CD14-positive monocyte (primary cell): ENCODE results near the gene SCGB1C1. TPM values are rescaled to one million over a fixed set of nuclear protein-coding genes. Genes with fewer than 3 reads are reported as not detected.
"Not testable (repeated sequence)": the region's sequence is repeated elsewhere in the genome, so short reads cannot be mapped to it uniquely, and the experiment has no call there.

Experiments used
- DNase-seq, 3 donors: peaks; one replicate each; pipeline ENCODE4 v3.0.0-alpha.2; 2011 to 2022
- H2AFZ ChIP-seq: 2 replicates; pipeline ENCODE4 v1.6.0; 2012; ENCODE audit warnings: mild to moderate bottlenecking, low read depth, low read length, inconsistent platforms; ENCODE audit not compliant: insufficient read depth, poor library complexity, severe bottlenecking
- H3K27ac ChIP-seq, 2 donors: 1 replicate in 1 of 2; 2 replicates in 1 of 2; pipeline ENCODE4 v1.5.1; 2012 to 2013; ENCODE audit warnings: low read length in 2 of 2, control low read depth in 1 of 2, inconsistent platforms in 1 of 2, low read depth in 1 of 2, mild to moderate bottlenecking in 1 of 2
- H3K27me3 ChIP-seq, 2 donors: one replicate each; pipeline versions ENCODE4 v1.6.0 to v1.6.1; 2011 to 2013; ENCODE audit warnings: low read length in 2 of 2; ENCODE audit not compliant: control insufficient read depth in 2 of 2, insufficient read depth in 2 of 2
- H3K36me3 ChIP-seq, 2 donors: replicated peaks in 1 of 2; 1 replicate in 1 of 2; 2 replicates in 1 of 2; pipeline versions ENCODE4 v1.5.1 to v1.6.1; 2012 to 2013; ENCODE audit warnings: low read length in 2 of 2, control low read depth in 1 of 2, inconsistent platforms in 1 of 2, mild to moderate bottlenecking in 1 of 2; ENCODE audit not compliant: insufficient read depth in 2 of 2, control insufficient read depth in 1 of 2
- H3K4me1 ChIP-seq, 2 donors: 1 replicate in 1 of 2; 2 replicates in 1 of 2; pipeline versions ENCODE4 v1.5.1 to v1.6.1; 2012 to 2013; ENCODE audit warnings: low read length in 2 of 2, control low read depth in 1 of 2, inconsistent platforms in 1 of 2, mild to moderate bottlenecking in 1 of 2, moderate library complexity in 1 of 2; ENCODE audit not compliant: insufficient read depth in 2 of 2, control insufficient read depth in 1 of 2
- H3K4me2 ChIP-seq: replicated peaks from 2 replicates; pipeline ENCODE3; 2012; ENCODE audit warnings: low read length, moderate library complexity, mild to moderate bottlenecking; ENCODE audit not compliant: poor library complexity, severe bottlenecking; ENCODE audit errors: extremely low read depth
- H3K4me3 ChIP-seq, 3 experiments: fragments of 200-600 bp in 1 of 3; sonication (generic) in 1 of 3; replicated peaks in 1 of 3; 1 replicate in 2 of 3; 2 replicates in 1 of 3; pipeline ENCODE4 v1.5.1; 2011 to 2013; ENCODE audit warnings: low read length in 3 of 3, mild to moderate bottlenecking in 3 of 3, control low read depth in 2 of 3, low read depth in 2 of 3, inconsistent platforms in 1 of 3, moderate library complexity in 1 of 3
- H3K79me2 ChIP-seq: 2 replicates; pipeline ENCODE4 v1.6.0; 2012; ENCODE audit warnings: mild to moderate bottlenecking, control low read depth, inconsistent platforms, low read length, moderate library complexity; ENCODE audit not compliant: insufficient read depth
- H3K9ac ChIP-seq: 2 replicates; pipeline ENCODE4 v1.6.0; 2017; ENCODE audit warnings: low read length, mild to moderate bottlenecking; ENCODE audit not compliant: insufficient read depth, poor library complexity, severe bottlenecking
- H3K9me3 ChIP-seq, 2 donors: replicated peaks in 1 of 2; 1 replicate in 1 of 2; 2 replicates in 1 of 2; pipeline versions ENCODE4 v1.5.1 to v1.6.1; 2012 to 2013; ENCODE audit warnings: low read length in 2 of 2, control low read depth in 1 of 2; ENCODE audit not compliant: control insufficient read depth in 1 of 2, insufficient read depth in 1 of 2
- H4K20me1 ChIP-seq: 2 replicates; pipeline ENCODE4 v1.6.0; 2012; ENCODE audit warnings: mild to moderate bottlenecking, low read length, control low read depth, moderate library complexity; ENCODE audit not compliant: insufficient read depth
- H3K27ac Mint-ChIP-seq, 7 donors: one replicate each; pipeline ENCODE4 v1.8.0; 2020; ENCODE audit warnings: mild to moderate bottlenecking in 7 of 7, mixed read lengths in 7 of 7, moderate library complexity in 6 of 7, inconsistent platforms in 2 of 7
- H3K27me3 Mint-ChIP-seq, 3 donors: one replicate each; pipeline ENCODE4 v1.8.0; 2021 to 2022; ENCODE audit warnings: low read depth in 3 of 3, mild to moderate bottlenecking in 3 of 3, mixed read lengths in 3 of 3, moderate library complexity in 3 of 3, inconsistent platforms in 1 of 3
- H3K36me3 Mint-ChIP-seq, 2 donors: one replicate each; pipeline ENCODE4 v1.8.0; 2020; ENCODE audit warnings: mixed read lengths in 2 of 2, inconsistent platforms in 1 of 2, mild to moderate bottlenecking in 1 of 2
- H3K4me1 Mint-ChIP-seq: one replicate; pipeline ENCODE4 v1.8.0; 2020; ENCODE audit warnings: mild to moderate bottlenecking, mixed read lengths
- H3K4me3 Mint-ChIP-seq, 2 donors: one replicate each; pipeline ENCODE4 v1.8.0; 2020; ENCODE audit warnings: mild to moderate bottlenecking in 2 of 2, mixed read lengths in 2 of 2, moderate library complexity in 1 of 2
- H3K9me3 Mint-ChIP-seq, 7 donors: one replicate each; pipeline ENCODE4 v1.8.0; 2020 to 2022; ENCODE audit warnings: mixed read lengths in 7 of 7, mild to moderate bottlenecking in 6 of 7, moderate library complexity in 6 of 7, inconsistent platforms in 2 of 7
- CTCF ChIP-seq: fragments of 200-600 bp; IDR thresholded peaks from one replicate; pipeline ENCODE4 v1.8.0; 2022; ENCODE audit warnings: antibody characterized with exemption, mild to moderate bottlenecking
- WGBS: methylation state at CpG from one replicate; pipeline ENCODE4 v1.1.5; 2013; ENCODE audit warnings: missing lambda C conversion rate; ENCODE audit not compliant: insufficient coverage; 5-methylcytosine and 5-hydroxymethylcytosine counted together
- intact Hi-C, 2 donors: fragments of 100-400 bp; cut with micrococcal nuclease; formaldehyde crosslinking; loops; one replicate each; pipeline versions ENCODE4 v1.15.0 to v1.15.1; 2023
- polyA plus RNA-seq, 3 donors: library from polyadenylated mRNA; depleted of rRNA in 1 of 3; unstranded in 2 of 3; stranded (reverse) in 1 of 3; fragments of 300-500 nt in 2 of 3; fragments of >200 nt in 1 of 3; fragmentation: Illumina TruSeq in 2 of 3; gene quantifications; 1 replicate in 2 of 3; 2 replicates in 1 of 3; pipeline ENCODE4 v1.2.3, GENCODE V29; 2012 to 2021

The SCGB1C1 gene
- polyA plus RNA-seq, 3 donors, result not detected

- no peaks in the 10 kb centered on the region for H3K9me3 Mint-ChIP-seq
- H3K4me2 ChIP-seq, result no peak overlapping the region
- H3K4me3 ChIP-seq, result no peak overlapping the region
- no peak overlapping the region for H2AFZ ChIP-seq
- H3K9me3 ChIP-seq, result no peaks in the 10 kb centered on the region
- no peaks in the 10 kb centered on the region for H3K27me3 ChIP-seq
- no peaks in the 10 kb centered on the region for H3K79me2 ChIP-seq
- peaks cover 0 to 2% (median 0%) of the 10 kb centered on the region in 3 donors for H3K27me3 Mint-ChIP-seq
- peaks cover 1% of the 10 kb centered on the region for H3K4me1 Mint-ChIP-seq
- no peak overlapping the region for H3K27ac ChIP-seq
- H4K20me1 ChIP-seq, result peaks cover 13% of the 10 kb centered on the region
- no peak for DNase-seq
- no peak overlapping the region for H3K4me3 Mint-ChIP-seq
- peaks cover 38 to 43% of the 10 kb centered on the region in 2 donors for H3K36me3 Mint-ChIP-seq
- peaks cover 24% of the 10 kb centered on the region in 2 donors for H3K36me3 ChIP-seq
- no peak overlapping the region for H3K9ac ChIP-seq
- intact Hi-C loops, result no loop called here
- H3K4me1 ChIP-seq, result no peaks in the 10 kb centered on the region
- 92% methylated on average over 24 of the region's 29 CpGs for WGBS
- H3K27ac Mint-ChIP-seq, result peak overlapping the region in 1 of 7 donors; percentile 10
- TF ChIP-seq CTCF, result no peak
Measured at GRCh38 chr11:218815-219593, 26.1 kb downstream of the SCGB1C1 start.

DNA sequence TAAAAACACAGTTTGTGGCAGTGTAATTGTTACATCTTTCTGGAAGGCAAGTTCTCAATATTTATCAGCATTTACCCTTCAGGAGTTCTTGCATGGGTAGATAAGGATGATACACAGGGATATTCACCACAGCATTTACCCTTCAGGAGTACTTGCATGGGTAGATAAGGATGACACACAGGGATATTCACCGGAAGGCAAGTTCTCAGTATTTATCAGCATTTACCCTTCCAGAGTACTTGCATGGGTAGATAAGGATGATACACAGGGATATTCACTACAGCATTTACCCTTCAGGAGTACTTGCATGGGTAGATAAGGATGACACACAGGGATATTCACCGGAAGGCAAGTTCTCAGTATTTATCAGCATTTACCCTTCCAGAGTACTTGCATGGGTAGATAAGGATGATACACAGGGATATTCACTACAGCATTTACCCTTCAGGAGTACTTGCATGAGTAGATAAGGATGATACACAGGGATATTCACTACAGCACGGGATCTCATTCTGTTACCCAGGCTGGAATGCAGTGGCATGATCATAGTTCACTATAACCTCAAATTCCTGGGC lies 27.9 kb downstream of the SCGB1C1 start:
- H3K4me2 ChIP-seq, H3K4me1 ChIP-seq, DNase-seq, H3K4me3 ChIP-seq, H4K20me1 ChIP-seq, H3K9me3 Mint-ChIP-seq, H3K9me3 ChIP-seq, H3K27me3 Mint-ChIP-seq, intact Hi-C loops, H2AFZ ChIP-seq, H3K4me1 Mint-ChIP-seq, H3K27me3 ChIP-seq, H3K79me2 ChIP-seq, H3K27ac Mint-ChIP-seq, H3K9ac ChIP-seq, H3K27ac ChIP-seq, H3K4me3 Mint-ChIP-seq: not testable (repeated sequence)
- H3K36me3 ChIP-seq, result peaks cover 7 to 14% of the 10 kb centered on the region in 2 donors
- H3K36me3 Mint-ChIP-seq, result peaks cover 26 to 32% of the 10 kb centered on the region in 2 donors
- 100% methylated on average over 1 of the region's 3 CpGs for WGBS
